ENCODE measurements around the gene MRTFB.
A peak's percentile ranks its signal among the peaks of the same experiment; 100 is the strongest.
"Not testable (repeated sequence)": the region's sequence is repeated elsewhere in the genome, so short reads cannot be mapped to it uniquely, and the experiment has no call there.

Gene MRTFB

GRCh38 chr16:14182999-14183398, 111.9 kb downstream of the MRTFB start:
- FAIRE-seq (no peak), DNase-seq (ENCODE audit: insufficient read length, low spot score) (no peak)

DNA sequence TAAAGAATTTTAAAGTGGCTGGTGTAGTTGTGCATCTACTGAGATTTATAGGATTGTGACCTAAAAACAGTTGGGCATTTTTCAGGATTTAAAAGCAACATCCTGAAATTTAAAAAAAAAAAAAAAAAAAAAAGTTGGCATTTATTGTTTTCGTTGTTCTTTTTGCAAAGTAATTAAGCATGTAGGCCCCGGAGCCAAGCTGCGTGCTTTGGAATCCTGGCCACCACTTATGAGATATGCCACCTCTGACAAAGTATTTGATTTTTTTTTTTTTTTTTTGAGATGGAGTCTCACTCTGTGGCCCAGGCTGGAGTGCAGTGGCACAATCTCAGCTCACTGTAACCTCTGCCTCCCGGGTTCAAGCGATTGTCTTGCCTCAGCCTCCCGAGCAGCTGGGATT, 112.8 kb downstream of the MRTFB start:
- DNase-seq (ENCODE audit: insufficient read length, low spot score); FAIRE-seq: not testable (repeated sequence)

DNA sequence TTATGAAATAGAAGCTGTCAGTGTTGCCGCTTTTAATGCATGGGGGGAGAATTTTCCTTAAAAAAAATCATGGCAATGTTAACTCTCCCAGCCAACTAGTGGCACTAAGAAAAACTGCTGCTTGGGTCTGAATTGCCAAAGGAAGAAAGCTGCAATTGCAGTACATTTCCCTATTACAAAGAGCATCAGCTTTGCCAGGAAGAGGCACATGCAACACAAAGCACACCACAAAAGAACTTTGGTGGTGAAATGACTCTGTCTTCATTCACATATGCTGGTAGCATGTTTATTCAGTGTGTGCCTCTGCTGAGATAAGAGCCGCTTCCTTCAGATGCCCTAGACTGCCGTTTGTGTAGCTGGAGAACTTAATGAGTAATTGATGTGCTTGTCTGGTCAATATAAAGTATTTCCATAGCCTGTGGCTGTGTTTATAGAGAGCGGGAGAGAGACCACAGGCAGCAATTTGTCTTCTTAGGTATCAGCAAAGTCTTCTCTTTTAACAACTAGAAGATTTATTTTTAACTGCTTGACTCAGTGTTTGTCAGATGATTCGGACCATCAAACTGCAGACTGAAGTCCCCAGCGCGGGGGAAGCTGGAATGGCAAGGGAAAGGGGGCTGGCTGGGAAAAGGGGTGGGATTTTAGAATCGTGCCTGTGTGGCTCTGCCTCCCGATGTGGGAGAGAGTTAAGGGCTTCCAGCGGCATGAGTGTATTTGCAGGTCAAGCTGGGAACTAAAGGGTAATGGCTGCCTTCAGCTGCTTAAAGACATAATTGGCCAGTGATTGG, 115.1 kb downstream of the MRTFB start:
- FAIRE-seq (no peak), DNase-seq (ENCODE audit: insufficient read length, low spot score) (no peak)

DNA sequence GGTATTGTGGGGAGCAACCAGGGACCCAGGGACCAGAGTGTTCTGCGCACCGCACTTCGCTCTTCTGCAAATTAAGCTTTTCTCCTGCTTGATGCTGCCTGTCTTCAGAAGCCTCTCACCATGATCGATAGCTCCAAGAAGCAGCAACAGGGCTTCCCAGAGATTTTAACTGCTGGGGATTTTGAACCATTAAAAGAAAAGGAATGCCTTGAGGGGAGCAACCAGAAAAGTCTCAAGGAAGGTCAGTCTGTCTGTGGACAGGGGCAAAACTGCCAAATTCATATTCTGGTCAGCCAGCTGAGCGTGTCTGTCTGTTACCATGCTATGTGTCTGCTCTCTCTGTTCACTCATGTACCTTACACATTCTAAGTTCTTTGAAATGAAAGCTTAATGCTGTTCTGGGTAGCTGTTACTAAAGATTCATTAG, 115.7 kb downstream of the MRTFB start:
- DNase-seq (ENCODE audit: insufficient read length, low spot score) (no peak), FAIRE-seq (no peak)

DNA sequence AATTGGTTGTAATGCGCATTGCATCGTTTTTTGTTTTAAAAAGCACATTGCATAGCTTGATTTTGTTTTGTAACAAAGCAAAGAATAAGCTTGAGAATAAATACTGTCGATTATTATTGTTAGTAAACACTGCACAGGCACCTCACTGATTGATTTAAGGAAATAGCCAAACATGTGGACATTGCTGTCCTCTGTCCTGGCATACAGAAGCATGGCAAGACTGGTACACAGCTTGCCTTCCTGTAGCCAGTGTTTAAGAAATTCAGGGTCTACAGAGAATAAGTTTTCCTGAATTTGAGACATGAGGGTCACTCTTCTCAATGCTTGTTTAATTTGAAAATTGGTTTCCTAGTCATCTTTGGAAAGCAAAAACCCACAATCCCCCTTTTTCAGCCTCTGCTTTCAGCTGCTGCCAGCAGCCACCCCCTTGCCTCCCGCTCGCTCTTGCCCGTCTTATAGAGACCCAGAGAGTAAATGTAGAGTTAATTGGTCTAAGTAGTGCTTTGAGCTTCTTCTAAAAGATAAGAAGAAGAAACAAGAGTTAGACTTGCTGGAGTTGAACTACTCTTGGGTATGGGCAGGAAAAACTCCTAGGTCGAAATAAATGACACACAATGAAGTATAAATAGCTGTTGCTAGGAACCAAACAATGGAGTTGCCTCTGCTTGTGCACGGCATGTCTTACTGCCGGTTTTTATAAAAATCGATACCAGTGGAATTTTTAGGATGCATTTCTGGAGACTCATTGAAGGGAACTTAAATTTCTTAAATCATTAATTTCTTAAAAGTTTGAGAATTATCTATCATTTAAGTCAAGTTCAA, 116.6 kb downstream of the MRTFB start:
- no peak for DNase-seq (ENCODE audit: insufficient read length, low spot score)
- no peak for FAIRE-seq

GRCh38 chr16:14193316-14193871, 122.3 kb downstream of the MRTFB start:
- FAIRE-seq (peak; percentile 90), DNase-seq (ENCODE audit: insufficient read length, low spot score) (peak; percentile 44)

- FAIRE-seq (no peak), DNase-seq (ENCODE audit: insufficient read length, low spot score) (no peak)
Observed at GRCh38 chr16:14194721-14195120, 123.6 kb downstream of the MRTFB start.

DNA sequence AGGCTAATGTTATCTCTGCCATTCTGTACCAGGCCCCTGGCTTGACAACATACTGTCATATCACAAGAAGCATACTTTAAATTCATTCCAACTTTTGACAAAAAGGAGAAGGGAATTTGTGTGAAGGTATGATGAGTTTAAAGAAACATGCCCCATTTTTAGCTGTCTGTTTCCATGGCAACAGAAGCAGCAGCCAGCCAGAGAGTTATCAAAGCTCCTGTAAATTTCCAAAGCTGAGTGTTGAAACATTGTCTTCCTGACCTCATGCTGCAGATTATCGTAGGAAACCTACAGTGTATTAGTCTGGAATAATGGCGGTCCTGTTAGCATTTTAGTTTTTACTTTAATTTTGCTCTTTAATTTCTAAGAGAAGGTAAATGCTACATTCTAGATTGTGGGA, 124.9 kb downstream of the MRTFB start:
- DNase-seq (ENCODE audit: insufficient read length, low spot score) (no peak), FAIRE-seq (peak; percentile 21)

DNA sequence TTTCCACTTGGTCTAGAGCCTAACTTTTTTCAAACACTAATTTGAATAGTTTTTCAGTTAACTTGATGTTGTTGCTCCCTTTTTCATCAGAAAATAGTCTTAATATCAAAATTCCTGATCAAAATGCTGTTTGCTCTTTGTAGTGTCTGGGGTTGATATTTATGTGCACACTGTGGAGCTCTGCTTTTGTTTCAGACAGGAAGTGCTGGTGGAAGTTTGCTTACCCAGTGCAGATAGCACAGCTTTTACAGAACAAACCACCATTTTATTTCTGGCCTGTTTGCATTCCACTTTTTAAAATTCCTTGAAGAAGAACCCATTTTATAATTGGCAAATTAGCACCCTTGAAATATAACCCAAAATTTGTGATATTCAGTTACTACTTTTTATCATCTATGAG, 125.4 kb downstream of the MRTFB start:
- FAIRE-seq, result peak; percentile 75
- no peak for DNase-seq (ENCODE audit: insufficient read length, low spot score)

GRCh38 chr16:14198012-14198411, 126.9 kb downstream of the MRTFB start:
- FAIRE-seq, result no peak
- DNase-seq (ENCODE audit: insufficient read length, low spot score), result no peak

DNA sequence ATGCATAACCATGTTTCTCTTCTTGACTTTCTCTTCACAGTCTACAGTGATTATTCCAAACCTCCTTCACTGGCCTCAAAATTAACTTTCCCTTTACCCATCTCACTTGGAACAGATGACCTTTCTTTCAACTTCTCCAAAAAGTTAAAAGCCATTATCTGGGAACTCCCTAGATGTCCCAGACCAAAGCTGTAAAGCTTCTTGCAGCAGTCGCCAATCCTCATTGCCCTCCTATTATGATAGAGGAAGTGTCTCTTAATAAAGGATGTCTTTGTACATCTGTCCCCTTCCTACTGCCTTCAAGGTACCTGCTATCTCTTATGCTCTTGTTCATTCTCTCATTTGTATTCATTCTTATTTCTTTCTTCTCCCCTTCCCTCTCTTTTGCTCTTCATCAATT, 127.5 kb downstream of the MRTFB start:
- DNase-seq (ENCODE audit: insufficient read length, low spot score) (no peak), FAIRE-seq (no peak)

GRCh38 chr16:14199199-14199598, 128.1 kb downstream of the MRTFB start:
- FAIRE-seq, result no peak
- no peak for DNase-seq (ENCODE audit: insufficient read length, low spot score)

DNA sequence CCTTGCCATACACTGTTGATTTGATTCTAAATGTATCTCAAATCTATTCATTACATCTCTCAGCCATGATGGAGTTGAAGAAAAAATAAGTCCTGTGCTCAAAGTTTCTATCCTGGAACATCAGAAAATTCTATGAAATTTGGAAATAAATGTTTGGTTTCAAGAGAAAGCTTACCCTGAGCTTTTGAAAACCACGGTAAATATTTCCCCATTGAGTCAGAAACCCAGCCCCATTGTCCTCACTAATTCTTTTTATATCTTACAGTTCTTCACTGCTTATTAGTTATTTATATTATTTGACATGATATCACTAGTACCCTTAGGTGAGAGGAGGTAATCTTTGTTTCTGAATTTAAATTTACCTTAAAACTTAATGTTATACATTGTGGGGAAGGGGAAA, 128.5 kb downstream of the MRTFB start:
- no peak for DNase-seq (ENCODE audit: insufficient read length, low spot score)
- no peak for FAIRE-seq

GRCh38 chr16:14202095-14202494, 131.0 kb downstream of the MRTFB start:
- DNase-seq (ENCODE audit: insufficient read length, low spot score) (no peak), FAIRE-seq (no peak)

DNA sequence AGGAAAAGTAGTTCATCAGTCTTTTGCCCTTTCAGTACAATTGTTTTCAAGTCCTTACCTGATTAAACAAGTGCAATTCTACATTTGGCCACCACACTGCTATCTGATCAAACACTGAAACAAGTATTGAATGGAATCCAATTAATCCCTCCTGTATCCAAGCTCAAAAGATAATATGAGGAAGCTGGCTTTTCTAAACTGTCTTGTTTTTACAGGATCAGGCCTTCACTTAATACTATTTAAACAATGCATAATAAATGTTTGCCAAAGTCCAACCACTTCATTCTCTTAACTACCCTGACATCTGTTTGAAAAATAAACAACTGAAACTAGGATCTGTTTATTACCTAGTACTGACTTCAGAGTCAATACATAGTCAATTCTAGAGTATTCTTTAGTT, 131.6 kb downstream of the MRTFB start:
- no peak for DNase-seq (ENCODE audit: insufficient read length, low spot score)
- FAIRE-seq, result no peak

DNA sequence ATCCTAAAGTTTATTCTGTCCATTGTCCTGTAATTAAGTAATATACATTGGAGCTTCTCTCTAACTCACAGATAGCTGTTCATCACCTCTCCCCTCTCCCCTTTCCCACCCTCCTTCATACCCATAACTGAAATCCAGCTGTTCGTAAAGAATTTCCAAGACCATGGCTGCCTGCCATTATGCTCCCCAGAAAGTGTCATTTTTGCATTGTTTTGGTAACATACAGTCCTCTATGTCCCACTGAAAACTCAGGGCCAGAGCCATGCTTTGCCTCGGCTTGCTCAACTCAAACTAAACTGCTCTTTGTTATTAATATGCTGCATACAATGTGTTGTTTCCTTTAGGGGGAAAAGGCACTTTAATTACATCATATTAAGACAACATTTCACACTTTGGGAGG, 132.0 kb downstream of the MRTFB start:
- no peak for FAIRE-seq
- DNase-seq (ENCODE audit: insufficient read length, low spot score), result no peak

GRCh38 chr16:14205666-14206065, 134.5 kb downstream of the MRTFB start:
- FAIRE-seq (peak; percentile 72), DNase-seq (ENCODE audit: insufficient read length, low spot score) (no peak)

DNA sequence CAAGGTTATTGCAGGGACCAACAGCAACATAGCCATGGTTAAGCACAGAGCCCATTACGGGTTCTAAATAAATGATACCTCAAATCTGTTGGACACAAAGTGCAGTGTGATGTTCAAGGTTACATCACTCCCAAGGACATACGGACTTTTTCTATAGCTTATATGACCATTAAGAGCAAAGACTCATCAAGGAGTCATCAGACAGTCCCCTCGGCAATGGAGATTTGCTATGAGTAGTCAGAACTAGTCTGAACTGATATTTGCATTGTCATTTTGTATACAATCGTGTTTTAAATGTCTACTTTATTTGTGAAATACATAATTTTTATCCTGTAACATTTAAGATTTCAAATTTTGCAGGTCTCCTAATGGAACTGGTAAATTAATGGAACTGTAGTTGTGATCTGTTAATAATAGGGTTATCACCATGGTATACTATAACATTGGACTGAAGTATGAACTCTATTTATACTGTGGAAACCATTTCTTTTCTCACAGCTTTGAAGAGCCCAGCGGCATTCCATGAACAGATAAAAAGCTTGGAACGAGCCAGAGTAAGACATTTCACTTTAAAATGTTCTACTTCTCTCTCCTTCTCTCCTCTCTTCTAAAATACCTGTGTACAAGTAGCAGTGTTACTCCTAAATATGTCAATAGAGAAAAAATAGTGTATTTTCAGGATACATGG, 140.9 kb downstream of the MRTFB start:
- no peak for FAIRE-seq
- no peak for DNase-seq (ENCODE audit: insufficient read length, low spot score)

DNA sequence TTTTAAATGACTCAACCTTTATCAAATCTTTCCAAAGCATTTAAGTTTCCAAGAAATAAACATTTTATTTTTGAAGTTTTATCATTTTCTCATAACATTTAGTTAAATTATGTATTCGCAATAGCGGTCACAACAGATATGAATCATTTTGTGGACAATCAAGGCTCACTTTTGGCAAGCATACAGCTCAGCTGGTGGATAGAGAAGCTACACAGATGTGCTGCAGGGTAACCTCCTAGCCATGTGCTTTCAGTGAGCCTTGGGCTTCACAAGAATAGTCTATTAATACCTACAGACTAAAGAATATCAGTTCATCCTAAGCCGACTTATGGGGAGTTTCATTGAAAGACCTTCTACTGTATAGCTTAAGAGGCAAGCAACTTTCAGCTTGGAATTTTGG, 144.8 kb downstream of the MRTFB start:
- DNase-seq (ENCODE audit: insufficient read length, low spot score) (no peak), FAIRE-seq (no peak)

DNA sequence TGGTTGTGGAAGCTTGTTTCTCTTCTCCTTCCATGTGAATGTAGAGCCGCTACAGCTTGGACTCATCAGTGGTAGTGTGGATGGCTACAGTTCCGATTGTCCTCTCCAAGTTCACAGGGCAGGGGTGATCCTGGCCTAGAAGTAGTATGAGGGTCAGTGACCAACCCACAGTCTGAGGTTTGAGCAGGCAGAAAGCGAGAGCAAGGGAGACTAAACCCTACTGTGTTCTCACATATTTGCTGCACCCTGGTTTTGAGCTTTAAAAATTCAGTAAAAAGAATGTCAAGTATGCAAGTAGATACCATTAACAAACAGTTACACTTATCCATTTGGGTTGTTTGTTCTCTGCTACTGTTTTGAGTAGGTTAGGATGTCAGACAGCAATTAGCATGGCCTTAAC, 148.9 kb downstream of the MRTFB start:
- no peak for DNase-seq (ENCODE audit: insufficient read length, low spot score)
- FAIRE-seq, result no peak

DNA sequence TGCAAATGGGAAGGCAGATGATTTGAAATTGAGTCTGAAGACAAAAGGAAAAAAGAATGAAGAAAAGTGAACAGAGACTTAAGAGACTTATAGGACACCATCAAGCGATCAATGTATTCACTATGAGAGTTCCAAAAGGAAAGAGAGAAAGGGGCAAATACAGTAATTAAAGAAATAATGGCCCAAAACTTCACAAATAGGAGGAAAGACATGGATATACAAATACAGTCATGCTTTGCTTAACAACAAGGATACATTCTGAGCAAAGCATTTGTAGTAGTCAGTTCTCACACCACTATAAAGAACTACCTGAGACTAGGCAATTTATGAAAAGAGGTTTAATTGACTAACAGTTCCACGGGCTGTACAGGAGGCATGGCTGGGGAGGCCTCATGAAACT, 152.5 kb downstream of the MRTFB start:
- peak; percentile 52 for FAIRE-seq
- DNase-seq (ENCODE audit: insufficient read length, low spot score), result no peak
